H1 (cell line): ENCODE results near the gene LGALS1. TPM values are rescaled to one million over a fixed set of nuclear protein-coding genes. Genes with fewer than 3 reads are reported as not detected.

Experiments
- CTCF ChIA-PET: fragments of 300-600 bp; sonication (Branson Sonifier 250); formaldehyde crosslinking; loops from one replicate; lab custom pipeline; 2021; ENCODE audit not compliant: partially characterized antibody; lab: Charles Lee
- POLR2A ChIA-PET: fragments of 300-600 bp; sonication (Branson Sonifier 250); formaldehyde crosslinking; loops from one replicate; lab custom pipeline; 2021; ENCODE audit warnings: inconsistent platforms; ENCODE audit not compliant: partially characterized antibody; lab: Charles Lee
- DNase-seq, 2 experiments: peaks; one replicate each; pipeline versions ENCODE4 v3.0.0 to v3.0.0-alpha.2; 2010 to 2022; ENCODE audit warnings: low spot score in 2 of 2, low read depth in 1 of 2, mixed read lengths in 1 of 2
- FAIRE-seq: peaks from 2 replicates; lab custom pipeline; 2011; peaks lifted over from hg19 to GRCh38; lab: Jason Lieb, UNC
- H2AFZ ChIP-seq: 2 replicates; pipeline ENCODE4 v1.8.1; 2012; ENCODE audit warnings: low read length, inconsistent platforms
- H2AK5ac ChIP-seq: 2 replicates; pipeline ENCODE4 v1.6.1; 2013; ENCODE audit warnings: low read depth, low read length
- H2BK120ac ChIP-seq: replicated peaks from 2 replicates; pipeline ENCODE3; 2013; ENCODE audit warnings: low read depth, low read length, inconsistent platforms
- H2BK12ac ChIP-seq: 2 replicates; pipeline ENCODE4 v1.6.1; 2013; ENCODE audit warnings: low read depth, low read length
- H2BK15ac ChIP-seq: 2 replicates; pipeline ENCODE4 v1.6.1; 2013; ENCODE audit warnings: low read length
- H2BK20ac ChIP-seq: 2 replicates; pipeline ENCODE4 v1.6.1; 2013; ENCODE audit warnings: low read length
- H2BK5ac ChIP-seq: 2 replicates; pipeline ENCODE4 v1.6.1; 2013; ENCODE audit warnings: low read depth, low read length
- H3K14ac ChIP-seq: 2 replicates; pipeline ENCODE4 v1.6.1; 2013; ENCODE audit warnings: inconsistent platforms; ENCODE audit not compliant: insufficient read length
- H3K18ac ChIP-seq: 2 replicates; pipeline ENCODE4 v1.6.1; 2013; ENCODE audit warnings: low read length; ENCODE audit errors: extremely low read depth
- H3K23ac ChIP-seq: 2 replicates; pipeline ENCODE4 v1.6.1; 2013; ENCODE audit warnings: inconsistent platforms; ENCODE audit not compliant: insufficient read length
- H3K23me2 ChIP-seq: 2 replicates; pipeline ENCODE4 v1.6.1; 2013; ENCODE audit warnings: low read depth, low read length
- H3K27ac ChIP-seq: 2 replicates; pipeline ENCODE4 v1.6.1; 2011; ENCODE audit warnings: low read depth, low read length, inconsistent platforms
- H3K27me3 ChIP-seq, 4 experiments: replicated peaks in 1 of 4; 1 replicate in 1 of 4; 2 replicates in 3 of 4; pipeline versions ENCODE4 v1.6.1 to v1.8.1; 2011 to 2013; ENCODE audit warnings: low read length in 3 of 4, mild to moderate bottlenecking in 3 of 4, inconsistent platforms in 2 of 4, mixed read lengths in 2 of 4, moderate library complexity in 1 of 4; ENCODE audit not compliant: control insufficient read depth in 3 of 4, insufficient read depth in 3 of 4; ENCODE audit errors: extremely low read depth in 1 of 4
- H3K36me3 ChIP-seq, 4 experiments: 2 replicates each; pipeline versions ENCODE4 v1.6.1 to v1.8.1; 2011 to 2013; ENCODE audit warnings: mild to moderate bottlenecking in 4 of 4, low read length in 3 of 4, moderate library complexity in 2 of 4, control low read depth in 1 of 4, inconsistent platforms in 1 of 4; ENCODE audit not compliant: insufficient read depth in 4 of 4, control insufficient read depth in 2 of 4
- H3K4ac ChIP-seq: replicated peaks from 2 replicates; pipeline ENCODE3; 2013; ENCODE audit warnings: low read length, low read depth, mixed read lengths, inconsistent platforms; ENCODE audit not compliant: insufficient read length
- H3K4me1 ChIP-seq, 4 experiments: replicated peaks in 1 of 4; 1 replicate in 1 of 4; 2 replicates in 3 of 4; pipeline versions ENCODE4 v1.6.1 to v1.8.1; 2011 to 2013; ENCODE audit warnings: low read length in 3 of 4, inconsistent platforms in 2 of 4, mixed read lengths in 1 of 4; ENCODE audit not compliant: insufficient read depth in 4 of 4, control insufficient read depth in 3 of 4
- H3K4me2 ChIP-seq, 2 experiments: 2 replicates each; pipeline versions ENCODE4 v1.6.1 to v1.8.1; 2011 to 2013; ENCODE audit warnings: low read depth in 2 of 2, low read length in 2 of 2, control low read depth in 1 of 2, inconsistent platforms in 1 of 2, mild to moderate bottlenecking in 1 of 2; ENCODE audit not compliant: insufficient read depth in 1 of 2
- H3K4me3 ChIP-seq, 4 experiments: fragments of 200-600, 300-600 bp in 1 of 4; sonication (generic), shearing (Covaris generic), sonication (Bioruptor Twin) in 1 of 4; 2 replicates each; pipeline versions ENCODE4 v1.5.1 to v1.8.1; 2011 to 2016; ENCODE audit warnings: low read length in 4 of 4, low read depth in 3 of 4, control low read depth in 2 of 4, inconsistent platforms in 2 of 4, mild to moderate bottlenecking in 2 of 4, mixed read lengths in 1 of 4, moderate library complexity in 1 of 4; ENCODE audit not compliant: insufficient read depth in 2 of 4; ENCODE audit errors: extremely low read depth in 1 of 4
- H3K56ac ChIP-seq: replicated peaks from 2 replicates; pipeline ENCODE3; 2013; ENCODE audit warnings: low read depth, mild to moderate bottlenecking, mixed read lengths, low read length, inconsistent platforms; ENCODE audit not compliant: insufficient read length
- H3K79me1 ChIP-seq: 2 replicates; pipeline ENCODE4 v1.6.1; 2013; ENCODE audit warnings: low read depth, low read length, control low read depth
- H3K79me2 ChIP-seq, 2 experiments: 2 replicates each; pipeline versions ENCODE4 v1.6.1 to v1.8.1; 2012 to 2013; ENCODE audit warnings: low read length in 2 of 2, mild to moderate bottlenecking in 2 of 2, inconsistent platforms in 1 of 2; ENCODE audit not compliant: insufficient read depth in 2 of 2, control insufficient read depth in 1 of 2
- H3K9ac ChIP-seq, 4 experiments: replicated peaks in 1 of 4; 1 replicate in 1 of 4; 2 replicates in 3 of 4; pipeline versions ENCODE4 v1.6.1 to v1.8.1; 2011 to 2013; ENCODE audit warnings: low read depth in 3 of 4, low read length in 3 of 4, control low read depth in 2 of 4, mild to moderate bottlenecking in 2 of 4, moderate library complexity in 2 of 4, inconsistent platforms in 1 of 4; ENCODE audit errors: extremely low read depth in 1 of 4
- H3K9me3 ChIP-seq, 2 experiments: 2 replicates each; pipeline versions ENCODE4 v1.6.1 to v1.8.1; 2012 to 2013; ENCODE audit warnings: mild to moderate bottlenecking in 2 of 2, moderate library complexity in 2 of 2, control low read depth in 1 of 2, inconsistent platforms in 1 of 2, low read depth in 1 of 2, low read length in 1 of 2, mixed read lengths in 1 of 2; ENCODE audit not compliant: insufficient read depth in 2 of 2
- H4K20me1 ChIP-seq, 2 experiments: replicated peaks in 1 of 2; 2 replicates each; pipeline versions ENCODE3 to v1.8.1; 2011 to 2013; ENCODE audit warnings: inconsistent platforms in 2 of 2, low read length in 2 of 2, mild to moderate bottlenecking in 1 of 2; ENCODE audit not compliant: insufficient read depth in 2 of 2, control insufficient read depth in 1 of 2
- H4K5ac ChIP-seq: 2 replicates; pipeline ENCODE4 v1.6.1; 2013; ENCODE audit warnings: low read length, low read depth, mixed read lengths, inconsistent platforms; ENCODE audit not compliant: insufficient read length
- H4K8ac ChIP-seq: 2 replicates; pipeline ENCODE4 v1.8.0; 2013; ENCODE audit warnings: mild to moderate bottlenecking, moderate library complexity, low read length, inconsistent platforms; ENCODE audit not compliant: insufficient read depth; ENCODE audit errors: extremely low read depth
- H4K91ac ChIP-seq: replicated peaks from 2 replicates; pipeline ENCODE3; 2013; ENCODE audit warnings: low read length, mixed read lengths, inconsistent platforms; ENCODE audit not compliant: insufficient read length
- CHD1 ChIP-seq: IDR thresholded peaks from 2 replicates; pipeline ENCODE4 v1.6.1; 2012; ENCODE audit warnings: low read depth, low read length, improper control_type of control experiment
- MAX ChIP-seq: IDR thresholded peaks from 2 replicates; pipeline ENCODE4 v1.6.1; 2012; ENCODE audit warnings: inconsistent platforms
- POLR2A ChIP-seq, 2 experiments: IDR thresholded peaks; 1 replicate in 1 of 2; 2 replicates in 1 of 2; pipeline ENCODE4 v1.6.1; 2011; ENCODE audit warnings: low read depth in 2 of 2, low read length in 2 of 2, mild to moderate bottlenecking in 2 of 2; ENCODE audit errors: control extremely low read depth in 1 of 2
- POU5F1 ChIP-seq: IDR thresholded peaks from 2 replicates; pipeline ENCODE4 v1.6.1; 2011; ENCODE audit warnings: low read depth, mild to moderate bottlenecking, low read length, moderate library complexity
- RNF2 ChIP-seq: fragments of 200-900, 300-1000 bp; sonication (generic); IDR thresholded peaks from 2 replicates; pipeline ENCODE4 v1.7.1; 2016; ENCODE audit warnings: borderline replicate concordance, low read depth, mild to moderate bottlenecking, antibody characterized with exemption, low read length; ENCODE audit not compliant: poor library complexity, severe bottlenecking; ENCODE audit errors: missing control alignments
- SP2 ChIP-seq: IDR thresholded peaks from 2 replicates; pipeline ENCODE4 v1.6.1; 2012; ENCODE audit warnings: mild to moderate bottlenecking, low read length, inconsistent platforms
- TBP ChIP-seq: IDR thresholded peaks from 2 replicates; pipeline ENCODE4 v1.6.1; 2011; ENCODE audit warnings: low read depth, low read length, improper control_type of control experiment
- TCF12 ChIP-seq: IDR thresholded peaks from 2 replicates; pipeline ENCODE4 v1.6.1; 2011; ENCODE audit warnings: low read depth, mild to moderate bottlenecking, low read length
- WGBS, 2 experiments: shearing (Covaris generic) in 1 of 2; methylation state at CpG; one replicate each; pipeline versions ENCODE4 v1.1.6 to v1.1.7; 2013 to 2015; ENCODE audit warnings: low lambda C conversion rate in 2 of 2, mixed read lengths in 2 of 2, inconsistent platforms in 1 of 2, low coverage in 1 of 2, missing lambda C conversion rate in 1 of 2; ENCODE audit not compliant: insufficient replicate concordance in 2 of 2, insufficient coverage in 1 of 2, insufficient read length in 1 of 2; ENCODE audit errors: extremely low coverage in 1 of 2, missing lambda C conversion rate in 1 of 2; 5-methylcytosine and 5-hydroxymethylcytosine counted together
- polyA plus RNA-seq, 7 experiments: library from polyadenylated mRNA; depleted of rRNA in 3 of 7; stranded (reverse) in 5 of 7; unstranded in 2 of 7; fragments of >200 nt in 5 of 7; fragments of 200-250 nt in 2 of 7; gene quantifications; 1 replicate in 5 of 7; 2 replicates in 1 of 7; 4 replicates in 1 of 7; pipeline versions ENCODE4 v1.2.1 to v1.2.3, GENCODE V29; 2011 to 2013; ENCODE audit warnings: missing spikeins in 2 of 7, mixed read lengths in 2 of 7
- total RNA-seq: library from RNA; stranded (reverse); fragmentation: NEBNext Ultra II Directional; extraction: Animal tissue kit (Norgen Biotek cat#: 25700); gene quantifications from 2 replicates; pipeline ENCODE4 v1.2.1, GENCODE V29; 2021

Gene LGALS1
- total and polyA plus RNA-seq, 2 of the 8 experiments (the other 6 are each of a cell fraction or from before 2014, with no cell fraction given): 12.0 to 92.4 TPM

GRCh38 chr22:37716708-37717107, 41.3 kb downstream of the LGALS1 start:
- no peak overlapping the region for H3K56ac ChIP-seq
- DNase-seq (no peak), FAIRE-seq (no peak)
- H2BK12ac ChIP-seq: no peak overlapping the region
- H3K23me2 ChIP-seq: no peaks in the 10 kb centered on the region
- no peak overlapping the region for H2AK5ac ChIP-seq
- no peaks in the 10 kb centered on the region for H3K79me2 ChIP-seq
- no peak overlapping the region for H3K4me2 ChIP-seq
- H3K79me1 ChIP-seq: no peaks in the 10 kb centered on the region
- H4K20me1 ChIP-seq: peaks cover 2 to 7% of the 10 kb centered on the region in 2 experiments
- no peak overlapping the region for H3K4me3 ChIP-seq
- no peaks in the 10 kb centered on the region for H3K4me1 ChIP-seq
- no peaks in the 10 kb centered on the region for H3K9me3 ChIP-seq
- no peak overlapping the region for H3K9ac ChIP-seq
- H3K14ac ChIP-seq: no peak overlapping the region
- H3K4ac ChIP-seq: no peak overlapping the region
- H4K91ac ChIP-seq: no peak overlapping the region
- peaks cover 5 to 33% (median 15%) of the 10 kb centered on the region in 4 experiments for H3K36me3 ChIP-seq
- POLR2A ChIA-PET: interaction anchor here (1.0 to 1.9 kb wide), 2 partner anchors 14 to 19 kb away, joined by 3 to 5 read pairs; no protein-coding TSS in a partner anchor
- H3K27ac ChIP-seq: no peak overlapping the region
- H3K23ac ChIP-seq: no peak overlapping the region
- no peak overlapping the region for H2BK5ac ChIP-seq
- TF ChIP-seq MAX (no peak), POLR2A (IDR thresholded peaks at IDR 0.05; ENCODE audit: control extremely low read depth in 1 of 2, low read depth in 2 of 2, low read length in 2 of 2) (no peak), POU5F1 (no peak), TCF12 (no peak), TBP (no peak), SP2 (no peak), RNF2 (no peak), CHD1 (no peak)
- no peak overlapping the region for H2BK120ac ChIP-seq
- no peak overlapping the region for H2BK20ac ChIP-seq
- H3K18ac ChIP-seq: no peak overlapping the region
- CTCF ChIA-PET: interaction anchor here (0.9 kb wide), 1 partner anchor 35 kb away, joined by 3 read pairs; no protein-coding TSS in a partner anchor
- no peak overlapping the region for H2BK15ac ChIP-seq
- 98% methylated on average over 9 of the region's 9 CpGs; no CpG with 5 or more reads in 1 of the 2 experiments for WGBS, 2 experiments
- H2AFZ ChIP-seq: no peak overlapping the region
- H3K27me3 ChIP-seq: no peaks in the 10 kb centered on the region
- H4K8ac ChIP-seq: no peak overlapping the region
- no peak overlapping the region for H4K5ac ChIP-seq
